Measurements from ENCODE around the gene BBS10.
A peak's percentile ranks its signal among the peaks of the same experiment; 100 is the strongest.
"Not testable (repeated sequence)": the region's sequence is repeated elsewhere in the genome, so short reads cannot be mapped to it uniquely, and the experiment has no call there.

Gene BBS10

GRCh38 chr12:76348079-76348901, at the start of gene BBS10:
TSS of gene BBS10 (minus strand) at chr12:76348415. CDS start at chr12:76348358, 57 bp downstream.
- H3K4me3 Mint-ChIP-seq, result peak within 1 kb of the TSS; percentile 89
- DNase-seq (ENCODE audit: low spot score in 2 of 2), result peak; percentile 78 to 84
- H3K36me3 Mint-ChIP-seq, result no peaks in the 10 kb centered on the region
- peak within 1 kb of the TSS; percentile 90 for H3K27ac Mint-ChIP-seq
- no peaks in the 10 kb centered on the region for H3K27me3 Mint-ChIP-seq
- no peaks in the 10 kb centered on the region for H3K9me3 Mint-ChIP-seq
- peak; percentile 94 for ATAC-seq (ENCODE audit: low read depth)
- peaks cover 16% of the 10 kb centered on the region for H3K4me1 Mint-ChIP-seq

- ATAC-seq (ENCODE audit: low read depth), result no peak
- Mint-ChIP-seq H3K4me1 (no peaks in the 10 kb centered on the region), H3K4me3 (no peak overlapping the region), H3K27ac (peak overlapping the region; percentile 35), H3K9me3 (no peaks in the 10 kb centered on the region), H3K36me3 (peaks cover 22% of the 10 kb centered on the region), H3K27me3 (no peaks in the 10 kb centered on the region)
- no peak for DNase-seq (ENCODE audit: low spot score in 2 of 2)
Measured at GRCh38 chr12:76391461-76391860, 43.2 kb upstream of the BBS10 start.

- no peak overlapping the region for H3K27ac Mint-ChIP-seq
- DNase-seq (ENCODE audit: low spot score in 2 of 2) (no peak), ATAC-seq (ENCODE audit: low read depth) (no peak)
- H3K4me1 Mint-ChIP-seq, result no peaks in the 10 kb centered on the region
- no peak overlapping the region for H3K4me3 Mint-ChIP-seq
- H3K36me3 Mint-ChIP-seq, result peaks cover 26% of the 10 kb centered on the region
- H3K9me3 Mint-ChIP-seq, result no peaks in the 10 kb centered on the region
- no peaks in the 10 kb centered on the region for H3K27me3 Mint-ChIP-seq
Measured at GRCh38 chr12:76387614-76388013, 39.4 kb upstream of the BBS10 start.

- H3K27me3 Mint-ChIP-seq, result no peaks in the 10 kb centered on the region
- H3K4me3 Mint-ChIP-seq, result no peak overlapping the region
- no peaks in the 10 kb centered on the region for H3K9me3 Mint-ChIP-seq
- peaks cover 19% of the 10 kb centered on the region for H3K36me3 Mint-ChIP-seq
- no peak for DNase-seq (ENCODE audit: low spot score in 2 of 2)
- no peaks in the 10 kb centered on the region for H3K4me1 Mint-ChIP-seq
- H3K27ac Mint-ChIP-seq, result no peak overlapping the region
- no peak for ATAC-seq (ENCODE audit: low read depth)
Measured at GRCh38 chr12:76384560-76384959, 36.3 kb upstream of the BBS10 start.

- ATAC-seq (ENCODE audit: low read depth), result no peak
- no peaks in the 10 kb centered on the region for H3K27me3 Mint-ChIP-seq
- H3K9me3 Mint-ChIP-seq, result no peaks in the 10 kb centered on the region
- no peak overlapping the region for H3K4me3 Mint-ChIP-seq
- no peak overlapping the region for H3K27ac Mint-ChIP-seq
- DNase-seq (ENCODE audit: low spot score in 2 of 2), result no peak
- no peaks in the 10 kb centered on the region for H3K4me1 Mint-ChIP-seq
- H3K36me3 Mint-ChIP-seq, result peaks cover 23% of the 10 kb centered on the region
Measured at GRCh38 chr12:76383988-76384387, 35.8 kb upstream of the BBS10 start.

GRCh38 chr12:76379261-76379660, 31.0 kb upstream of the BBS10 start:
- Mint-ChIP-seq H3K27me3 (no peaks in the 10 kb centered on the region), H3K36me3 (peaks cover 31% of the 10 kb centered on the region), H3K27ac (no peak overlapping the region), H3K9me3 (peaks cover 3% of the 10 kb centered on the region), H3K4me1 (no peaks in the 10 kb centered on the region), H3K4me3 (no peak overlapping the region)
- ATAC-seq (ENCODE audit: low read depth), result no peak
- no peak for DNase-seq (ENCODE audit: low spot score in 2 of 2)

- not testable (repeated sequence) for H3K4me1 Mint-ChIP-seq; H3K4me3 Mint-ChIP-seq; H3K27ac Mint-ChIP-seq; H3K9me3 Mint-ChIP-seq; ATAC-seq (ENCODE audit: low read depth); DNase-seq (ENCODE audit: low spot score in 2 of 2); H3K27me3 Mint-ChIP-seq
- H3K36me3 Mint-ChIP-seq, result peaks cover 37% of the 10 kb centered on the region
Measured at GRCh38 chr12:76376876-76377275, 28.7 kb upstream of the BBS10 start.

GRCh38 chr12:76375939-76376338, 27.7 kb upstream of the BBS10 start:
- Mint-ChIP-seq H3K4me1 (no peaks in the 10 kb centered on the region), H3K27me3 (no peaks in the 10 kb centered on the region), H3K9me3 (peaks cover 3% of the 10 kb centered on the region), H3K4me3 (no peak overlapping the region), H3K27ac (no peak overlapping the region), H3K36me3 (peaks cover 38% of the 10 kb centered on the region)
- ATAC-seq (ENCODE audit: low read depth) (no peak), DNase-seq (ENCODE audit: low spot score in 2 of 2) (no peak)

GRCh38 chr12:76375470-76375869, 27.3 kb upstream of the BBS10 start:
- Mint-ChIP-seq H3K9me3 (peaks cover 3% of the 10 kb centered on the region), H3K4me1 (no peaks in the 10 kb centered on the region), H3K27me3 (no peaks in the 10 kb centered on the region), H3K4me3 (no peak overlapping the region), H3K36me3 (peaks cover 40% of the 10 kb centered on the region), H3K27ac (no peak overlapping the region)
- DNase-seq (ENCODE audit: low spot score in 2 of 2) (no peak), ATAC-seq (ENCODE audit: low read depth) (no peak)

- no peaks in the 10 kb centered on the region for H3K27me3 Mint-ChIP-seq
- H3K4me3 Mint-ChIP-seq, result no peak overlapping the region
- peaks cover 45% of the 10 kb centered on the region for H3K36me3 Mint-ChIP-seq
- ATAC-seq (ENCODE audit: low read depth) (no peak), DNase-seq (ENCODE audit: low spot score in 2 of 2) (no peak)
- H3K4me1 Mint-ChIP-seq, result no peaks in the 10 kb centered on the region
- H3K27ac Mint-ChIP-seq, result no peak overlapping the region
- peaks cover 3% of the 10 kb centered on the region for H3K9me3 Mint-ChIP-seq
Measured at GRCh38 chr12:76374386-76375020, 26.3 kb upstream of the BBS10 start.

- H3K36me3 Mint-ChIP-seq, result peaks cover 60% of the 10 kb centered on the region
Measured at GRCh38 chr12:76368230-76368629, 20.0 kb upstream of the BBS10 start.

GRCh38 chr12:76366163-76366562, 17.9 kb upstream of the BBS10 start:
- Mint-ChIP-seq H3K27me3 (no peaks in the 10 kb centered on the region), H3K27ac (no peak overlapping the region), H3K36me3 (peaks cover 68% of the 10 kb centered on the region), H3K4me1 (peaks cover 3% of the 10 kb centered on the region), H3K9me3 (peaks cover 2% of the 10 kb centered on the region), H3K4me3 (no peak overlapping the region)
- DNase-seq (ENCODE audit: low spot score in 2 of 2), result no peak
- no peak for ATAC-seq (ENCODE audit: low read depth)

More at GRCh38 chr12:76368230-76368629, 20.0 kb upstream of the BBS10 start:
- peaks cover 2% of the 10 kb centered on the region for H3K9me3 Mint-ChIP-seq
- no peaks in the 10 kb centered on the region for H3K27me3 Mint-ChIP-seq
- no peak overlapping the region for H3K4me3 Mint-ChIP-seq
- no peaks in the 10 kb centered on the region for H3K4me1 Mint-ChIP-seq
- ATAC-seq (ENCODE audit: low read depth) (no peak), DNase-seq (ENCODE audit: low spot score in 2 of 2) (no peak)
- H3K27ac Mint-ChIP-seq, result no peak overlapping the region

GRCh38 chr12:76364131-76364530, 15.9 kb upstream of the BBS10 start:
- H3K4me3 Mint-ChIP-seq; H3K9me3 Mint-ChIP-seq; DNase-seq (ENCODE audit: low spot score in 2 of 2); H3K4me1 Mint-ChIP-seq; H3K27me3 Mint-ChIP-seq; H3K27ac Mint-ChIP-seq; ATAC-seq (ENCODE audit: low read depth): not testable (repeated sequence)
- H3K36me3 Mint-ChIP-seq, result peaks cover 62% of the 10 kb centered on the region

- peaks cover 3% of the 10 kb centered on the region for H3K4me1 Mint-ChIP-seq
- H3K27me3 Mint-ChIP-seq, result no peaks in the 10 kb centered on the region
- H3K9me3 Mint-ChIP-seq, result no peaks in the 10 kb centered on the region
- no peak overlapping the region for H3K27ac Mint-ChIP-seq
- H3K36me3 Mint-ChIP-seq, result peaks cover 43% of the 10 kb centered on the region
- DNase-seq (ENCODE audit: low spot score in 2 of 2), result no peak
- no peak overlapping the region for H3K4me3 Mint-ChIP-seq
- no peak for ATAC-seq (ENCODE audit: low read depth)
Measured at GRCh38 chr12:76360316-76360715, 12.1 kb upstream of the BBS10 start.

Measured in memory B cell (primary cell).